Osteocyte (in vitro differentiated cells): ENCODE data around the gene PLOD3. TPM values are rescaled to one million over a fixed set of nuclear protein-coding genes. Genes with fewer than 3 reads are reported as not detected.

Source experiments
- DNase-seq: peaks from one replicate; pipeline ENCODE4 v3.0.0; 2021; ENCODE audit warnings: mixed read lengths; ENCODE audit not compliant: unreplicated experiment; ENCODE audit errors: extremely low spot score
- H3K27ac Mint-ChIP-seq: one replicate; pipeline ENCODE4 v1.8.0; 2021; ENCODE audit warnings: mild to moderate bottlenecking, mixed read lengths; ENCODE audit not compliant: unreplicated experiment
- H3K27me3 Mint-ChIP-seq: one replicate; pipeline ENCODE4 v1.8.0; 2021; ENCODE audit warnings: mixed read lengths; ENCODE audit not compliant: unreplicated experiment
- H3K36me3 Mint-ChIP-seq: one replicate; pipeline ENCODE4 v1.8.0; 2021; ENCODE audit warnings: mixed read lengths; ENCODE audit not compliant: unreplicated experiment
- H3K4me1 Mint-ChIP-seq: one replicate; pipeline ENCODE4 v1.8.0; 2021; ENCODE audit warnings: mixed read lengths; ENCODE audit not compliant: unreplicated experiment
- H3K4me3 Mint-ChIP-seq: one replicate; pipeline ENCODE4 v1.8.0; 2021; ENCODE audit warnings: mild to moderate bottlenecking, moderate library complexity, mixed read lengths; ENCODE audit not compliant: unreplicated experiment
- H3K9me3 Mint-ChIP-seq: one replicate; pipeline ENCODE4 v1.8.0; 2021; ENCODE audit warnings: mixed read lengths; ENCODE audit not compliant: unreplicated experiment
- CTCF ChIP-seq: fragments of 200-600 bp; sonication (generic); IDR thresholded peaks from 2 replicates; pipeline ENCODE4 v1.5.0; 2021; ENCODE audit warnings: antibody characterized with exemption, mild to moderate bottlenecking, moderate library complexity
- total RNA-seq: library from RNA; stranded (reverse); gene quantifications from 2 replicates; pipeline ENCODE4 v1.2.1, GENCODE V29; 2021

Gene PLOD3
- total RNA-seq, 1 donor from 2014 or later, result 110 TPM

- H3K27me3 Mint-ChIP-seq, result no peaks in the 10 kb centered on the region
- no peaks in the 10 kb centered on the region for H3K9me3 Mint-ChIP-seq
- TF ChIP-seq CTCF, result no peak
- H3K27ac Mint-ChIP-seq, result no peak overlapping the region
- no peak overlapping the region for H3K4me3 Mint-ChIP-seq
- peaks cover 4% of the 10 kb centered on the region for H3K4me1 Mint-ChIP-seq
- H3K36me3 Mint-ChIP-seq, result peaks cover 11% of the 10 kb centered on the region
- DNase-seq, result no peak
Measured at GRCh38 chr7:101238226-101239182, 21.1 kb upstream of the PLOD3 start.

DNA sequence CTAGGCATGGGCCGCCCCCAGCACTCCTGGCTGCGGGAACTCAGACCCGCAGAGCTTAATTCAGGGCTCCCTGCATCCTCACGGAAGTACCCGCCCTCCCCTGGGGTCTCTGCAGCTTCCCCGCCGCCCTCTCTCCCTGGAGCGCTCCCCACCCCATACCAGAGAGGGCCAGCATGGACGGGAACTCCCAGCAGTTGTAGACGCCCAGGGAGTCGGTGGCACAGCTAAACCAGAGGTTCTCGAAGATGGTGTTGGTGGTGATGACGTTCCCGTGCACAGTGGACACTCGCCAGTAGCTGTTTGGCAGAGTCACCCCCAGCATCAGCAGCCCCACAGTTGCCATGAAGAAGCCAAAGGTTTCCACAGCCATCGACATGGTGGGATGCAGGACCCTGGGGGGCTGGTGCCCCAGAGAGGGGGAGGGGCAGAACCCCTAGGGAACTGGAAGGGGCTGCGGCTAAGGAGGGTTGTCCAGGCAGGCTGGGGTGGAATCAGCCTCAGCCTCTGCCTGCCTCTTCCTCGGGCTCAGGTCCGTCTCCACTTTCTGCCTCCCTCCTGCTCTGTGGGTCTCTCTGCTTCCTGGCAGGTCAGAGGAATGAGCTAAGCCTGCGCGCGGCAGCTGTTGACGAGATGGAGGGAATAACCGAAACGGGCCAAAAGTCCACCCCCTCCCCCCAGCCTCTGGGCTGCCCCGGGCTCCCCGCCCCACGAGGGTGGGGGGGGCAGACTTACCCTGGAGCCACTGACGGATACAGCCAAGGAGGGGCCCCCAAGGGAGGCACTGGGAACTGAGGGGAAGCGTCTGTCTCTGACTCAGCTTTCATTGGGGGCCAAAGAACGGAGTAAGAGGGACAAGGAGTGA lies 20.1 kb upstream of the PLOD3 start, which contains the start of gene CLDN15:
Gene CLDN15 (minus strand): TSS at position 597 of the 862 bp plus-strand sequence. CDS start 221 bp downstream, at position 376.
- H3K27me3 Mint-ChIP-seq, result no peaks in the 10 kb centered on the region
- no peak within 1 kb of the TSS for H3K4me3 Mint-ChIP-seq
- peaks cover 3% of the 10 kb centered on the region for H3K4me1 Mint-ChIP-seq
- H3K9me3 Mint-ChIP-seq, result no peaks in the 10 kb centered on the region
- H3K27ac Mint-ChIP-seq, result no peak within 1 kb of the TSS
- no peak for TF ChIP-seq CTCF
- no peak for DNase-seq
- H3K36me3 Mint-ChIP-seq, result peaks cover 11% of the 10 kb centered on the region

GRCh38 chr7:101236292-101236835 lies 19.0 kb upstream of the PLOD3 start:
- DNase-seq, result no peak
- Mint-ChIP-seq H3K27me3 (no peaks in the 10 kb centered on the region), H3K4me3 (no peak overlapping the region), H3K36me3 (peaks cover 11% of the 10 kb centered on the region), H3K4me1 (peaks cover 2% of the 10 kb centered on the region), H3K9me3 (no peaks in the 10 kb centered on the region), H3K27ac (no peak overlapping the region)
- TF ChIP-seq CTCF, result no peak

DNA sequence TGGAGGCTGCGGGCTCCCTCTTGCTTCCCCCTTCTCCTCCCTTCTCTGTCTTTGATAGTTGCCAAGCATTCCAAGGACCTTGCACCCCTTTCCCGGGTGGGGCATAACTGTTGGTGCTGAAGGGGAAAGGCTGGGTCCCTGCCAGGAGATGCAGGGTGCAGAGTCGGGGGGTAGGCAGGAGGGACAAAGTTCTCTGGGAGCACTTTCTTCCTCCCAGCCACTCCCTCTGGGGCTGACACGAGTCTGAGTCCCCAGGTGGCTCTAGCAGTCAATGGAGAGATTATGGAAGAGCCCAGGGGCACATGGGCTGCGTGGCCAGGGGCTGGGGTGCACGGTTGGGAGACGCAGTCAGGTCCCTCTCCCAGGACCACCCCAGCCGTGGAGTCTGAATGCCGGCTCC lies 18.1 kb upstream of the PLOD3 start:
- DNase-seq, result no peak
- H3K27me3 Mint-ChIP-seq, result no peaks in the 10 kb centered on the region
- no peak for TF ChIP-seq CTCF
- H3K27ac Mint-ChIP-seq, result no peak overlapping the region
- H3K9me3 Mint-ChIP-seq, result no peaks in the 10 kb centered on the region
- H3K4me3 Mint-ChIP-seq, result no peak overlapping the region
- H3K36me3 Mint-ChIP-seq, result peaks cover 10% of the 10 kb centered on the region
- H3K4me1 Mint-ChIP-seq, result peaks cover 2% of the 10 kb centered on the region
